Prostate gland (tissue), 2 donors: ENCODE results near the gene KRTAP1-5.

Source experiments
- CTCF ChIP-seq, 4 experiments: fragments of 200-600 bp in 2 of 4; fragments of 450-650 bp in 2 of 4; sonication (generic) in 2 of 4; IDR thresholded peaks; 1 replicate in 3 of 4; 2 replicates in 1 of 4; pipeline ENCODE4 v1.5.1; 2016 to 2019; ENCODE audit warnings: antibody characterized with exemption in 4 of 4, mild to moderate bottlenecking in 2 of 4, moderate library complexity in 2 of 4
- POLR2A ChIP-seq: fragments of 450-650 bp; IDR thresholded peaks from one replicate; pipeline ENCODE4 v1.6.1; 2016; ENCODE audit warnings: antibody characterized with exemption, mild to moderate bottlenecking

DNA sequence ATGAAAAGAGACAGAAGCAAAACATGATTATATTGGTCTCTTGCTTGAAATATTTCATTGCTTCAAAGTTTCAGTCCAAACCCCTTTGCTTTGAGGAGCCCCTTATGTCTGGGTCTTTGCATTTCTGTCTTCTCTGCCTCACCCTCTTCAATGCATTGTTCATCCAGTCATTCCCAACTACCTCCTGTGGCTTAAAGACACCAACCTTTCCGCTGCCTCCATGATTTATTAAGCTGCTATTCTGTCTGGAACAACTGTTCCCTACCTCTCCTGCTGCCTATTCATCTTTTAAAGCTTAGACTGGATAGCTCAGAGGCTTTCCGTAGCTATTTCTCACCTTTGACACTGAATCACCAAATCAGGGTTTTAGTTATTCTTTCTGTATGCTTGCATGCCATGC is 29.6 kb downstream of the KRTAP1-5 start:
- TF ChIP-seq CTCF (IDR thresholded peaks at IDR 0.05) (no peak), POLR2A (no peak)
